Motor neuron (in vitro differentiated cells): ENCODE results near the gene BAX. TPM values are rescaled to one million over a fixed set of nuclear protein-coding genes. Genes with fewer than 3 reads are reported as not detected.

ENCODE experiments used
- ATAC-seq, 8 experiments: fragments of 200-7000 bp; cut with Tn5 transposase; replicated peaks in 6 of 8; 2 replicates each; pipeline ENCODE4 v1.8.0; 2021; ENCODE audit warnings: mild to moderate bottlenecking in 8 of 8, moderate library complexity in 8 of 8
- H3K27ac ChIP-seq, 2 donors: fragments of 250-450 bp; sonication (Bioruptor Pico); 2 replicates each; pipeline ENCODE4 v1.9.0; 2021; ENCODE audit warnings: antibody characterized with exemption in 2 of 2, mild to moderate bottlenecking in 2 of 2, moderate library complexity in 1 of 2
- H3K4me1 ChIP-seq, 2 donors: fragments of 250-450 bp; sonication (Bioruptor Pico); replicated peaks in 1 of 2; 2 replicates each; pipeline ENCODE4 v1.6.1; 2021; ENCODE audit warnings: antibody characterized with exemption in 2 of 2, mild to moderate bottlenecking in 2 of 2, moderate library complexity in 1 of 2
- H3K4me3 ChIP-seq, 5 donors: fragments of 250-450 bp; sonication (Bioruptor Pico); 2 replicates each; pipeline ENCODE4 v1.9.0; 2021; ENCODE audit warnings: antibody characterized with exemption in 5 of 5, mild to moderate bottlenecking in 5 of 5, moderate library complexity in 4 of 5
- WGBS, 10 experiments: fragments of 450-650 bp; shearing (Covaris generic); methylation state at CpG; one replicate each; pipeline ENCODE4 v1.0.0; 2022; 5-methylcytosine and 5-hydroxymethylcytosine counted together
- in situ Hi-C, 9 experiments: fragments of 400-800 bp; cut with MboI; loops; one replicate each; pipeline ENCODE4 v1.15.0; 2021; ENCODE audit warnings: low sequenced_read_pairs in 9 of 9, low pct_unique_long_range_greater_than_20kb in 2 of 9; ENCODE audit not compliant: unreplicated experiment in 9 of 9
- total RNA-seq, 8 experiments: library from RNA; unstranded; fragments of 300-600 nt; gene quantifications; 2 replicates each; pipeline versions ENCODE4 v1.2.3 to v1.2.4, GENCODE V29; 2022

Gene BAX
- total RNA-seq, 8 experiments from 2014 or later, result 36.9 to 172 (median 97.8) TPM

DNA sequence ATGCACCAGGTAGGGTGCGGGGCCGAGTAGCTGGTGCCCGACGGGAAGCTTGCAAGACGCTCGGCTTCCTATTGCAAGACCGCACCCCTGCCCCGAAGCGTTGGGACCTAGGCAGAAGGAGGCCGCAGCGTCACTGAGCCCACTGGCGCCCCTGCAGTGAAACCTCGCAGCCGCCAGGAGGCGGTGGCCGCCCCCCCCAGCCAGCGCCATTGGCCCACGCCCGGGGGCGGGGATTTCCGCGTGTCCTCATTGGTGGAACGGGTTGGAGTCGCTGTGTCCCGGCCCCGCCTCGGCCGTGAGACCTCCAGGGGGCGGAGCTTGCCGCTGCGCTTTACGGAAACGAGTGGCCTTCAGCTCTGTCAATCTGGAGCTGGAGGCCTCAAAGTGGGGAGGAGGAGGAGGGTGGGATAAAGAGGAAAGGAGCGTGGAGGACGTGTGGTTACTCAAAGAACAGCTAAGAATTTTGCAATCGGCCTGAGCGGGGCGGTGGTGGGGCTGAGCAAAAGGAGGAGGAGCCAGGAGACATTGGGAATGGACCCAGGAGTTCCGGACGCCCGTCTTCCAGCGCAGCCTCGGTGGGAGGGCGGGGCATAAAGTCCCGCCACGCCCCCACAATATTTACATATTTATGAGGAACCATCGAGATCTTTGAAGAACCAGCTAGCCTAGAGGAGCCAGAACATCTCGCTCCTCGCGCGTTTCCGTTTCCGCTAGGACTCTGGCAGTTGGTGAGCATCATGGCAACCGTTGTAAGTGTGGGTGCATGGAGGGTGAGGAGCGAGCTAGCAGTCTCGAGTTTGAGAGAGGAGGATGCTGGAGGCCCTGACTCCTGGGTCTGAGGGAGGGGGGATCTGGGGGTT, 38.7 kb downstream of the BAX start, which contains the start of the genes GYS1 and RUVBL2:
TSS of gene GYS1 (minus strand) at position 135 of the 860 bp plus-strand sequence. CDS start 197 bp downstream, outside the sequence.
TSS of gene RUVBL2 (plus strand) at position 713 of the 860 bp plus-strand sequence. CDS start at position 738, 25 bp downstream.
- in situ Hi-C loops, result no loop called here
- peak; percentile 81 to 94 (median 93) for ATAC-seq
- peak within 1 kb of the TSS; percentile 49 to 66 (median 53) for H3K4me3 ChIP-seq
- 0 to 3% (median 2%) methylated on average over 2 to 19 of the region's 56 CpGs; no CpG with 5 or more reads in 3 of the 10 experiments for WGBS, 10 experiments
- peak within 1 kb of the TSS; percentile 81 to 84 for H3K27ac ChIP-seq
- H3K4me1 ChIP-seq, result peaks cover 14 to 15% of the 10 kb centered on the region in 2 donors

DNA sequence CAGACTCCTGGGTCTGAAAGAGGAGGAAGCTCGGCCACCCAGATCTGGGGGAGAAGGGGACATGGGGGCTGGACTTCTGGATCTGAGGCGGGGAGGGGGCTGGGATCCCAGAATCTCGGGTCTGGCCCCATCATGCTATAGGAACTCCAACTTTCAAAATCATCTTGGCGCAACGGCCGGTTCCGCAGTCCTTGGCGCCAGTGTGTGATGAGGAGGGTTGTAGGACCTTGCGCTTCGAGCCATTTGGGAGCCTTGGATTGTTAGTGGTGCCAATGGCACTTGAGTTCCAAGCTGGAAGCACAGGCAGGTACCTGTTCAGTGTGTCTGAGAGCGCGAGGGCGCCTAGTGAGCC, 39.3 kb downstream of the BAX start:
- WGBS, 10 experiments, result 0 to 5% (median 0%) methylated on average over 1 to 5 of the region's 13 CpGs; no CpG with 5 or more reads in 3 of the 10 experiments
- Histone ChIP-seq H3K27ac (peak overlapping the region; percentile 81 to 84), H3K4me1 (peaks cover 14 to 15% of the 10 kb centered on the region in 2 donors), H3K4me3 (peak overlapping the region; percentile 49 to 66 (median 53))
- ATAC-seq, result no peak
- in situ Hi-C loops, result no loop called here

- H3K4me3 ChIP-seq, result no peak overlapping the region
- in situ Hi-C loops, result no loop called here
- no peak overlapping the region for H3K27ac ChIP-seq
- no peak for ATAC-seq
- 20 to 100% (median 60%) methylated on average over 1 to 5 of the region's 5 CpGs; no CpG with 5 or more reads in 5 of the 10 experiments for WGBS, 10 experiments
- H3K4me1 ChIP-seq, result peaks cover 6 to 7% of the 10 kb centered on the region in 2 donors
Measured at GRCh38 chr19:48997972-48998371, 43.3 kb downstream of the BAX start.

DNA sequence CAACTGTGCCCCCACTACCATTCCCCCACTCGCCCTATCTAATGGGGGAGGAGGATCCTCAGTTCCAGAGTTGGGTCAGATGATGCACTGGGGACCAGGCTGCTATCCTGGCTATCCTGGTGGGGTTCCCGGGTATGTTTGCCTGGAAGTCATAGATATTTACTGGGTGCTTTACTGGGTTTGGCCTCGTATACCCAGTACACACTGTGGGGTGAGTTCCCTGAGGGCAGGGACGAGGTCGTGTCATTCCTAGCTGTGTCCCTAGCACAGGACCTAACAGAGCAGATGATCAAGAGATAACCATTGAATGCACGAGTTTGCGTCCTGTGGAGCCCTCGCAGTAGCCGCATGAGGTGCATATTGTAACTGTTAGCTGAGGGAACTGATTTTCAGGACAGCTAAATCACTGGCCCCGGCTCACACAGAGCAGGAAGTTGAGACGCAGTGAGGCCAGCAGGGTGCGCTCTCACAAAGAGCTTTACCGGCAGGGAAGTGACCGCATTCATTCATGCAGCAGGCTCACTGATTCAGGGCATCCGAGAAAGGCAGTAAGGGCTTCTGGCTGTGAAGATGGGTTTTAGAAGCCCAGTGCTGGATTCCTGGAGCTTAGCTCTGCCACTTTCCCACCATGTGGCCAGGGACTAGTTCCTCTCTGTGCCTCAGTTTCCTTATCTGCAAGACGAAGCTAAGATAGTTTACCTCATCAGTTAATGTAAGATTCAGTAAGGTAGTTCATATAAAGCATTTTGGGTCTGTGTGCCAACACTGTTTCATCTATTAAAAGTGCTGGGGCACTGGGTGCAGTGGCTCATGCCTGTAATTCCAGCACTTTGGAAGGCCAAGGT, 45.0 kb downstream of the BAX start:
- in situ Hi-C loops, result no loop called here
- peaks cover 1 to 3% of the 10 kb centered on the region in 2 donors for H3K4me1 ChIP-seq
- WGBS, 10 experiments, result 0 to 70% (median 56%) methylated on average over 1 to 10 of the region's 16 CpGs; no CpG with 5 or more reads in 1 of the 10 experiments

DNA sequence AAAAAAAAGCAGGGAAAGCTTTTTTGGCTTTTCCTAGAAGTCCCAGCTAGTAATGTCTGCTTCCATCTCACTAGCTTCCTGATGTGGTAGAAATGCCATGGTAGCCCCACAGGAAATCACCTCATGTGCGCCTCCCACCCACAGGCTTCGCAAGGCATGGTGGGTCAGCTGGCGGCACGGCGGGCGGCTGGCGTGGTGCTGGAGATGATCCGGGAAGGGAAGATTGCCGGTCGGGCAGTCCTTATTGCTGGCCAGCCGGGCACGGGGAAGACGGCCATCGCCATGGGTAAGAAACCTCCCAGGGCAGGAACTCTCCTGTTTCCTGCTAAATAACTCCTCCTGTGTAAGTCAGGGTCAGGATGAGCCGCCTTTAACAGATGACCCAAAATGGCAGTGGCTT, 49.5 kb downstream of the BAX start:
- no peak overlapping the region for H3K27ac ChIP-seq
- ATAC-seq, result no peak
- no peaks in the 10 kb centered on the region for H3K4me1 ChIP-seq
- in situ Hi-C loops, result no loop called here
- no peak overlapping the region for H3K4me3 ChIP-seq
- WGBS, 10 experiments, result 80 to 100% (median 100%) methylated on average over 1 of the region's 15 CpGs; no CpG with 5 or more reads in 7 of the 10 experiments

More for the DNA sequence above, 45.0 kb downstream of the BAX start:
- no peak overlapping the region for H3K4me3 ChIP-seq
- H3K27ac ChIP-seq, result no peak overlapping the region
- peak; percentile 39 to 96 (median 76) for ATAC-seq

GRCh38 chr19:49004964-49005614, 50.4 kb downstream of the BAX start:
- Histone ChIP-seq H3K4me3 (no peak overlapping the region), H3K4me1 (no peaks in the 10 kb centered on the region), H3K27ac (no peak overlapping the region)
- 93 to 100% (median 95%) methylated on average over 1 to 6 of the region's 7 CpGs; no CpG with 5 or more reads in 3 of the 10 experiments for WGBS, 10 experiments
- no peak for ATAC-seq
- in situ Hi-C loops, result no loop called here

DNA sequence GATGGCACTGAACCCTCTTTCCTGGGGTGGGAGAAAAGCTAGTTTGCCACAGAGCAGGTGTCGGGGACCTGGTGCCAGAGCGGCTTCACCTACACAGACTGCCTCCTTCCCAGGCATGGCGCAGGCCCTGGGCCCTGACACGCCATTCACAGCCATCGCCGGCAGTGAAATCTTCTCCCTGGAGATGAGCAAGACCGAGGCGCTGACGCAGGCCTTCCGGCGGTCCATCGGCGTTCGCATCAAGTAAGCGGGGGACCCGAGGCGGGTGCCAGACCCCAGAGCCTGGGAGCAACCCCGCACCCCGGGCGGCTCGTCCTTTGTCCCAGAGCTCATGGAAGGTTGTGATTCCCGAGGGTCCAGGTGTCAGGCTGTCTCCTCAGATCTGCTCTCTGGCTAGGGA, 52.2 kb downstream of the BAX start:
- Histone ChIP-seq H3K4me1 (no peaks in the 10 kb centered on the region), H3K4me3 (no peak overlapping the region), H3K27ac (no peak overlapping the region)
- ATAC-seq, result no peak
- in situ Hi-C loops, result no loop called here
- WGBS, 10 experiments, result 89 to 100% (median 90%) methylated on average over 2 to 4 of the region's 22 CpGs; no CpG with 5 or more reads in 7 of the 10 experiments

DNA sequence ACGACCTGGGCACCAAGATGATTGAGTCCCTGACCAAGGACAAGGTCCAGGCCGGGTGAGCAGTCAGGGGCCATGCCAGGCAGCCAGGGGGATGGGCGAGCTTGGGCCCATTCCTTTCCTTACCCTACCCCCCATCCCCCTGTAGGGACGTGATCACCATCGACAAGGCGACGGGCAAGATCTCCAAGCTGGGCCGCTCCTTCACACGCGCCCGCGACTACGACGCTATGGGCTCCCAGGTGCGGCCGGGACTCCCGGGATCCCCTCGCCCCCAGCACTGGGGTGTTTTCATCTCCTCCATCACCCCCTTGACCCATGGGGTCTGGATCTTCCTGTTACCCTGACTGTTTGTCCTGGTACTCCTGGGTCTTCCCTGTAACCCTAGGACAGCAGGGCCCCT, 55.2 kb downstream of the BAX start:
- 80 to 97% (median 93%) methylated on average over 1 to 11 of the region's 18 CpGs; no CpG with 5 or more reads in 7 of the 10 experiments for WGBS, 10 experiments
- ATAC-seq, result no peak
- in situ Hi-C loops, result no loop called here
- Histone ChIP-seq H3K27ac (no peak overlapping the region), H3K4me3 (no peak overlapping the region), H3K4me1 (no peaks in the 10 kb centered on the region)

- no peak overlapping the region for H3K27ac ChIP-seq
- H3K4me3 ChIP-seq, result no peak overlapping the region
- no peaks in the 10 kb centered on the region for H3K4me1 ChIP-seq
- in situ Hi-C loops, result no loop called here
- WGBS, 10 experiments, result 100% methylated on average over 1 of the region's 18 CpGs; no CpG with 5 or more reads in 9 of the 10 experiments
- no peak for ATAC-seq
Measured at GRCh38 chr19:49010453-49010852, 55.8 kb downstream of the BAX start.

DNA sequence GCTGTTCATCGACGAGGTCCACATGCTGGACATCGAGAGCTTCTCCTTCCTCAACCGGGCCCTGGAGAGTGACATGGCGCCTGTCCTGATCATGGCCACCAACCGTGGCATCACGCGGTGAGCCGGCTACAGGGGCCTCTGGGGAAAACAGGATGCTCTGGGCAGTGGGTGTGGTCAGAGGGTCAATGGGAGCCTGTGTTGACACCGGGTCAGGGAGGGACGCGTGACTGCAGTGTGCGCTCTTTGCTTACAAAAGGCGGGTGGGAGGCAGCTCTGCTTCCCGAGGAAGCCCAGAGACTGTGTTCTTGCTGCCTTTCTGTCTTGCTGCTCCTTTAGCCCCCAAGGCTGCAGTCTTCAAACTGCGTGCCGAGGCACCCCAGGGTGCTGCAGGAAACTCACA, 56.5 kb downstream of the BAX start:
- 50 to 100% (median 88%) methylated on average over 2 to 7 of the region's 17 CpGs; no CpG with 5 or more reads in 4 of the 10 experiments for WGBS, 10 experiments
- Histone ChIP-seq H3K4me3 (no peak overlapping the region), H3K4me1 (no peaks in the 10 kb centered on the region), H3K27ac (no peak overlapping the region)
- in situ Hi-C loops, result no loop called here
- no peak for ATAC-seq
